ENCODE measurements around the gene INPP5A.

INPP5A gene

DNA sequence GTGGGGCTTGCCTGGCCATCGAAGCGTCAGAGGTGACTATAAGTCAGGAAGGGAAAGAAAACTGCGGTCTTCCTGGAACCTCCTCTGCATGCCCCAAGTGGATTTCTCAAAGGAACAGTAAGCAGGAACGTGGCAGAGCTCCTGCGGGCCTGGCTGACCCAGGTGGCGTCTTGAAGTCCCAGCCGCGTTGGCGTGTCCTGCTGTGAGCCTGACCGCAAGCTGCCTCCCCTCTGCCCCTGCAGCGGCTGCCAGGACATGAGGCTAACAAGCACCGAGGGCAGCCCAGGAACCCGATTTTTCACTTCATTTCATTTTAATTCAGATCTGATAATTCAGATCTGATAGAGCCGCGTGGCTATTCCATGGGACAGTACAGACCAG is 193.0 kb downstream of the INPP5A start:
- H4K91ac ChIP-seq (ENCODE audit: low read depth, low read length) = no peak overlapping the region
- H3K4me3 ChIP-seq (ENCODE audit: low read depth, low read length) = no peak overlapping the region
- DNase-seq = no peak
- H3K4me2 ChIP-seq (ENCODE audit: low read length) = no peak overlapping the region
- no peak overlapping the region for H2AFZ ChIP-seq (ENCODE audit: insufficient read depth, low read length, poor library complexity)
- H4K8ac ChIP-seq (ENCODE audit: low read depth, low read length) = no peak overlapping the region
- H3K4me1 ChIP-seq (ENCODE audit: control insufficient read depth in 1 of 2, insufficient read depth in 2 of 2, low read length in 2 of 2) = peaks cover 0 to 4% of the 10 kb centered on the region in 2 experiments
- no peak overlapping the region for H3K14ac ChIP-seq (ENCODE audit: low read length)
- H3K9ac ChIP-seq (ENCODE audit: low read length) = no peak overlapping the region
- no peaks in the 10 kb centered on the region for H3K27me3 ChIP-seq (ENCODE audit: insufficient read depth, low read length)
- no peak overlapping the region for H2AK5ac ChIP-seq (ENCODE audit: low read length)
- H3K27ac ChIP-seq (ENCODE audit: low read depth, low read length) = no peak overlapping the region
- WGBS (ENCODE audit: extremely low coverage, insufficient coverage, insufficient read length) = no CpG with 5 or more reads among the region's 15 CpGs
- H4K12ac ChIP-seq (ENCODE audit: low read depth, low read length) = no peak overlapping the region
- H3K18ac ChIP-seq (ENCODE audit: low read length) = no peak overlapping the region
- H2BK12ac ChIP-seq (ENCODE audit: low read length) = no peak overlapping the region
- no peak overlapping the region for H3K23ac ChIP-seq (ENCODE audit: low read length)
- H3K79me1 ChIP-seq (ENCODE audit: low read length) = no peaks in the 10 kb centered on the region
- H2BK120ac ChIP-seq (ENCODE audit: insufficient read depth, low read length, poor library complexity) = no peak overlapping the region
- H3K36me3 ChIP-seq (ENCODE audit: control insufficient read depth in 1 of 2, insufficient read depth in 2 of 2, low read length in 2 of 2) = peaks cover 9 to 16% of the 10 kb centered on the region in 2 experiments
- no peaks in the 10 kb centered on the region for H3K79me2 ChIP-seq (ENCODE audit: control insufficient read depth, insufficient read depth, low read length, poor library complexity)
- H3K9me3 ChIP-seq (ENCODE audit: insufficient read depth, low read depth, low read length) = peaks cover 3% of the 10 kb centered on the region
- H3K4ac ChIP-seq (ENCODE audit: low read depth, low read length) = no peak overlapping the region
- no peak overlapping the region for H2BK5ac ChIP-seq (ENCODE audit: low read depth, low read length, poor library complexity)

DNA sequence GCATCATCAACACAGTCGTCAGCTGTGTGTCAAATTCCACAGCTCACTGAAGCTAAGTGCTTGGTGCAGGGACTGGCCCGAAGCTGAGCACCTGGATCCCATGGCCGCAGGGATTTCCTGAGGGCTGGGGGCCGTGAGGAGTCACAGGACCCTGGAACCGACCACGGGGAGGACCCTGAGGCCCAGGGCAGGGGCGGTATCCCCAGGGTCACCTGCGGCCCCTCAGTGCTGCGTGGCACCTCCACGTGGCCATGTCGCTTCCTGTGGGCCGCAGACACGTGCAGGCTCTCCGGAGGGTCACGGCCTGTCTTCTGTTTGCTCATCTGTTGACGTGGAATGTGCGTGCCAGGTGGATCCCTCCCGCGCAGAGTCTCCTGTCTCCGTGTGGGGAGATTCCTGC is 194.9 kb downstream of the INPP5A start:
- Histone ChIP-seq H3K4me1 (ENCODE audit: control insufficient read depth in 1 of 2, insufficient read depth in 2 of 2, low read length in 2 of 2) (peaks cover 0 to 4% of the 10 kb centered on the region in 2 experiments), H3K4ac (ENCODE audit: low read depth, low read length) (no peak overlapping the region), H2BK120ac (ENCODE audit: insufficient read depth, low read length, poor library complexity) (no peak overlapping the region), H2AK5ac (ENCODE audit: low read length) (no peak overlapping the region), H4K12ac (ENCODE audit: low read depth, low read length) (no peak overlapping the region), H4K8ac (ENCODE audit: low read depth, low read length) (no peak overlapping the region), H3K23ac (ENCODE audit: low read length) (no peak overlapping the region), H3K4me3 (ENCODE audit: low read depth, low read length) (no peak overlapping the region), H2AFZ (ENCODE audit: insufficient read depth, low read length, poor library complexity) (no peak overlapping the region), H2BK12ac (ENCODE audit: low read length) (no peak overlapping the region), H3K27ac (ENCODE audit: low read depth, low read length) (no peak overlapping the region), H3K27me3 (ENCODE audit: insufficient read depth, low read length) (no peaks in the 10 kb centered on the region), H3K9ac (ENCODE audit: low read length) (no peak overlapping the region), H3K4me2 (ENCODE audit: low read length) (no peak overlapping the region), H3K36me3 (ENCODE audit: control insufficient read depth in 1 of 2, insufficient read depth in 2 of 2, low read length in 2 of 2) (peaks cover 6 to 8% of the 10 kb centered on the region in 2 experiments), H3K9me3 (ENCODE audit: insufficient read depth, low read depth, low read length) (peaks cover 2% of the 10 kb centered on the region), H2BK5ac (ENCODE audit: low read depth, low read length, poor library complexity) (no peak overlapping the region), H4K91ac (ENCODE audit: low read depth, low read length) (no peak overlapping the region), H3K79me1 (ENCODE audit: low read length) (no peaks in the 10 kb centered on the region), H3K14ac (ENCODE audit: low read length) (no peak overlapping the region), H3K18ac (ENCODE audit: low read length) (no peak overlapping the region), H3K79me2 (ENCODE audit: control insufficient read depth, insufficient read depth, low read length, poor library complexity) (no peaks in the 10 kb centered on the region)
- WGBS (ENCODE audit: extremely low coverage, insufficient coverage, insufficient read length) = no CpG with 5 or more reads among the region's 20 CpGs
- DNase-seq = no peak

- peaks cover 3 to 7% of the 10 kb centered on the region in 2 experiments for H3K36me3 ChIP-seq (ENCODE audit: control insufficient read depth in 1 of 2, insufficient read depth in 2 of 2, low read length in 2 of 2)
- peaks cover 2% of the 10 kb centered on the region for H3K9me3 ChIP-seq (ENCODE audit: insufficient read depth, low read depth, low read length)
- no peak overlapping the region for H3K18ac ChIP-seq (ENCODE audit: low read length)
- no peak overlapping the region for H2BK120ac ChIP-seq (ENCODE audit: insufficient read depth, low read length, poor library complexity)
- no peaks in the 10 kb centered on the region for H3K79me1 ChIP-seq (ENCODE audit: low read length)
- H2AK5ac ChIP-seq (ENCODE audit: low read length) = no peak overlapping the region
- H3K4me3 ChIP-seq (ENCODE audit: low read depth, low read length) = no peak overlapping the region
- no peaks in the 10 kb centered on the region for H3K4me1 ChIP-seq (ENCODE audit: control insufficient read depth in 1 of 2, insufficient read depth in 2 of 2, low read length in 2 of 2)
- no peak overlapping the region for H4K8ac ChIP-seq (ENCODE audit: low read depth, low read length)
- no peaks in the 10 kb centered on the region for H3K79me2 ChIP-seq (ENCODE audit: control insufficient read depth, insufficient read depth, low read length, poor library complexity)
- no CpG with 5 or more reads among the region's 19 CpGs for WGBS (ENCODE audit: extremely low coverage, insufficient coverage, insufficient read length)
- no peak overlapping the region for H2BK5ac ChIP-seq (ENCODE audit: low read depth, low read length, poor library complexity)
- H3K23ac ChIP-seq (ENCODE audit: low read length) = no peak overlapping the region
- H3K4me2 ChIP-seq (ENCODE audit: low read length) = no peak overlapping the region
- DNase-seq = no peak
- H3K9ac ChIP-seq (ENCODE audit: low read length) = no peak overlapping the region
- H2BK12ac ChIP-seq (ENCODE audit: low read length) = no peak overlapping the region
- H3K27ac ChIP-seq (ENCODE audit: low read depth, low read length) = no peak overlapping the region
- no peak overlapping the region for H3K4ac ChIP-seq (ENCODE audit: low read depth, low read length)
- H4K91ac ChIP-seq (ENCODE audit: low read depth, low read length) = no peak overlapping the region
- no peaks in the 10 kb centered on the region for H3K27me3 ChIP-seq (ENCODE audit: insufficient read depth, low read length)
- no peak overlapping the region for H3K14ac ChIP-seq (ENCODE audit: low read length)
- no peak overlapping the region for H2AFZ ChIP-seq (ENCODE audit: insufficient read depth, low read length, poor library complexity)
- H4K12ac ChIP-seq (ENCODE audit: low read depth, low read length) = no peak overlapping the region
Measured at GRCh38 chr10:132733926-132734325, 196.3 kb downstream of the INPP5A start.

DNA sequence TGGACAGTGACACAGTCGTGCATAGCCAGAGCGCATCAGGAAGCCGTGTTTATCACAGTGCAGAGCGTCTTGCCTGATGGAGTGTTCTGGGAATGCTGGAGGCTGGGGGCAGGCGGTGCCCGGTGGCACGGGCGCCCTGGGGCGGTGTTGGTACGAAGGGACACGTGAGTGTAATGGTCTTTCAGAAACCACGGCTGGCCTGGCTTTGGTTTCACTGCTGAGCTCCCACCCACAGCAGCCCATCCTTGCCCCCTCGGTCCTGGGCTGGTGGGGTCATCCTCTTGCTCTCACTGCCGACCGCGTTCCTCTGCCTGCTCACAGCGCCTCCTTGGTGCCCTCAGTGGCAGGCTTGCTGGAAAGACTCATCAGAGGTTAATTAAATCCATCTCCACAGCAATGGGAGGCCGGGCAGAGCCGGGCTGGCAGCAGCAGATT is 197.8 kb downstream of the INPP5A start:
- H3K18ac ChIP-seq (ENCODE audit: low read length) = no peak overlapping the region
- no peak overlapping the region for H2AFZ ChIP-seq (ENCODE audit: insufficient read depth, low read length, poor library complexity)
- peaks cover 0 to 7% of the 10 kb centered on the region in 2 experiments for H3K36me3 ChIP-seq (ENCODE audit: control insufficient read depth in 1 of 2, insufficient read depth in 2 of 2, low read length in 2 of 2)
- H3K27me3 ChIP-seq (ENCODE audit: insufficient read depth, low read length) = no peaks in the 10 kb centered on the region
- no peak overlapping the region for H3K23ac ChIP-seq (ENCODE audit: low read length)
- no peak overlapping the region for H2AK5ac ChIP-seq (ENCODE audit: low read length)
- no peak overlapping the region for H4K12ac ChIP-seq (ENCODE audit: low read depth, low read length)
- H3K4me2 ChIP-seq (ENCODE audit: low read length) = no peak overlapping the region
- H2BK5ac ChIP-seq (ENCODE audit: low read depth, low read length, poor library complexity) = no peak overlapping the region
- peaks cover 2% of the 10 kb centered on the region for H3K9me3 ChIP-seq (ENCODE audit: insufficient read depth, low read depth, low read length)
- H3K4me1 ChIP-seq (ENCODE audit: control insufficient read depth in 1 of 2, insufficient read depth in 2 of 2, low read length in 2 of 2) = no peaks in the 10 kb centered on the region
- WGBS (ENCODE audit: extremely low coverage, insufficient coverage, insufficient read length) = no CpG with 5 or more reads among the region's 19 CpGs
- no peak overlapping the region for H3K4ac ChIP-seq (ENCODE audit: low read depth, low read length)
- H3K9ac ChIP-seq (ENCODE audit: low read length) = no peak overlapping the region
- H3K27ac ChIP-seq (ENCODE audit: low read depth, low read length) = no peak overlapping the region
- H3K79me1 ChIP-seq (ENCODE audit: low read length) = no peaks in the 10 kb centered on the region
- H3K4me3 ChIP-seq (ENCODE audit: low read depth, low read length) = no peak overlapping the region
- no peak overlapping the region for H3K14ac ChIP-seq (ENCODE audit: low read length)
- no peak overlapping the region for H2BK120ac ChIP-seq (ENCODE audit: insufficient read depth, low read length, poor library complexity)
- H3K79me2 ChIP-seq (ENCODE audit: control insufficient read depth, insufficient read depth, low read length, poor library complexity) = no peaks in the 10 kb centered on the region
- no peak overlapping the region for H4K8ac ChIP-seq (ENCODE audit: low read depth, low read length)
- DNase-seq = no peak
- no peak overlapping the region for H4K91ac ChIP-seq (ENCODE audit: low read depth, low read length)
- no peak overlapping the region for H2BK12ac ChIP-seq (ENCODE audit: low read length)
